Stimulated activated CD4-positive, alpha-beta T cell treated with anti-CD3 and anti-CD28 coated beads, Interleukin-15, amount 100 ng/mL, for 24 hours (primary cell): ENCODE data around the gene FAM78B.

Experiments
- DNase-seq: peaks from one replicate; pipeline ENCODE4 v3.0.0-alpha.2; 2020

FAM78B gene

DNA sequence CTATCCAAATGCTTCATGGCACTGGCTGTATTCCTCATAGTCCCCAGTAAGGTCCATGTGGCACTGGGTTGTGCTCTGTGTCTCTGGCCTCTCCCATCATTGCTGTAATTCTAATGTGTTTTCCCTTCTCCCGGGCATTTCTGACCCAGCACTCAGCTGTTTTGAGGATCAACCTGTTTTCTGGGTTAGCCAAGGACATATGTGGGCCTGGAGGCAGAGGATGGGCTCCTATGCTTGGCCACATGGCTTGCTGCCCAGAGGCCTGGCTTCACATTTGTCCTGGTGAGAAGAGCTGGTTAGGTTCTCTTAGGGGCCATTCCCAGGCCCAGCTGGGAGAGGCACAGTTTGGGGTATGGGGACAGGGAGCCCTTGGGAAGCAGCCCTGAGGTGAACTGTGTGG is 103.1 kb downstream of the FAM78B start:
- DNase-seq: no peak

DNA sequence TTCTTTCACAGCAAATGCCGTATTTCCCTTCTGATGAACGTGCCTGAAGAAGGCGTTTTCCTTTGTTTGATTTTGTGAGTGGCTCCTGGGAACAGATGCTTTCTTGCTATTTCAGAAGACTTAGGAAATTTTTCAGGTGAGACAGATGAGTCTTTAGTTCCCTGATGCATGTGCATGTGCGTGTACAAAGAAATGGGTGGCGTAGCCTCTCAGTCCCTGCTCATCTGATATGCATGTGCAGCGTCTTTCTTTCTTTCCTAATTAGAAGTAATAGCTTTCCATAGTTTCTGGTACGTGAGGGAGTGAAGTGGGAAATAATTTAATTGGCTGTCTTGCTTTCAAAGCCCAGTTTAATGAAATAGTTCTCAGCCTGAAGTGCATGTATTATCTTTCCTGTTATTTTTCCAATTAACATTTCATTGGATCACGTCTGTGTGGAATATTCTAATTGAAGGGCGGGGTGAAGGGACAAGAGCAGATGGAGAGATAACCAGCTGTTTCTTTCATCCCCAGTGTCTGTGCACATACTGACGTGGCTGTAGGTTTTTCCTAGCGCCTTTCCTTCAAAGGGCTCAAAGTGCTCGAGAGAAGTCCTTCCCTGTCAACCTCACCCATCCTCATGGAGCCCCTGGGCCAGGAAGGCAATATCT is 104.3 kb downstream of the FAM78B start:
- DNase-seq: no peak

DNA sequence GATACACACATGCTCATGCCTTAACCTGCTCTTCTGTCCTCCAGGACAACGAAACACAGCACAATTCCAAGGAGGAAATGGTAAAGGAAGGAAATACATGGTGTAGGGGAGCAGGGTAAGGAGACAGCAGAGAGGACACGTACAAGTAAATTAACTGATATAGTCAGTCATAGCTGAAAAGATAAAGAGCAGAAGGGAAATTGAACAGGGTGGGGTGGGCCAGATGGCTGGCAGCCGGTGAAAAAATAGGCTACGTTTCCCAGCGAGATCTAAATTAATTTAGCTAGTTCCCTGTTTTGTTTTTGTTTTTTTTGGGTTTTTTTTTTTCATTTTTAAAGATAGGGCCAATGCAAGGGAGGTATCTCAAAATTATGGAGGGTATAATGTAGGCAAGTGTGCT is 109.2 kb downstream of the FAM78B start:
- no peak for DNase-seq

DNA sequence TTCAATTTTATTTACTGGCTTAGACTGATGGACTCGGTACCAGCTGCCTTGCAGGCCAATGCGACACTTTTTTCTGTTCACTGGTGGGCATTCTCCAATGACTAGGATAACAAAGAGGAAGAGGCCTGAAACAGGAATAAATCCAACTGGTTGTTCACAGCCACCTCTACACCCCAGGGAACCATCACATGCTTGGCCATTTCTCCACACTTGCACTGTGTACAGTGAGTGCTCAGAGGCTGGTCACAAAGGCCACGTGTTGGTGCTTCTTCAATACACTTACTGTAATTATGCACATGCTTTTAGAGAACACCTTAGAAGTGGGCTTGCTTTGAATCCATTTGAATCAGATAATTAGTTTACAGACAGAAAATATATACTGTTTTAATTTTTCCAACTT is 113.4 kb downstream of the FAM78B start:
- no peak for DNase-seq

DNA sequence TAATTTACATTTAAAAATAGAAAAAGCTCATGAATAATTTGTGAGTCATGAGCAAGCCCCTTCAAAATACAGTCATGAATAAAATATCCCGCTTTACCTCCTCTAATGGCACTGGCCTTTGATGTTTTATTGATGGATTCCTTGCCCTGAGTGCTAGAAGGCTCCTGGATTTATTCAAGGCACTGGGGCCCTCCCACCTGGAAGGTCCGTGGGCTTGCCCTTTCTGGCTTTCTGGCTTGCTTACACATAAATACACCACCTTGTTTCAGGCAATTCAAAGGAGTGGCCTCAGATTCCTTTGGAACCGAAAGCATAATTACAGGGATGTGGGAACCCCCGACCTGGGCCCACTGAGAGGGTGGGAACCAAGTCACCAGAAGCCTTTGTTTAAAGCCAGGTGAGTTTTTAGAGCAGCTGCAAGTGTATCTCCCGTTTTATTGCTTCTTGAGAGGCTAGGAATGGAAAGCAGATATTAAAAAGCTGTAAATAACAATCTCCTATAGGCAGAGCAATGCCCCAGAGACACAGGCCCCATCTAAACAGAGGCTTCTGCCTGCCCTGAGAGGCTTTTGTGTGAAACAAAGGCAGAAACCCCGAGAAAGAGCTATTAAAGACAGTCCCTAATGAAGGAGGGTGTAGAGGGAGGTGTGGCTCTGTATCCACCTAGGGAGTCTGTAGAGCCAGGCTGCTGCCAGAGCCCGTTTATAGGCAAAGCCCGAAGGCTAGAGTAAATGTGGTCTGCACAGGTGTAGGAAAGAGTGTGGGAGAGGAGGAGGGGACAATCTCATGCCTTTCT is 126.4 kb downstream of the FAM78B start:
- no peak for DNase-seq

DNA sequence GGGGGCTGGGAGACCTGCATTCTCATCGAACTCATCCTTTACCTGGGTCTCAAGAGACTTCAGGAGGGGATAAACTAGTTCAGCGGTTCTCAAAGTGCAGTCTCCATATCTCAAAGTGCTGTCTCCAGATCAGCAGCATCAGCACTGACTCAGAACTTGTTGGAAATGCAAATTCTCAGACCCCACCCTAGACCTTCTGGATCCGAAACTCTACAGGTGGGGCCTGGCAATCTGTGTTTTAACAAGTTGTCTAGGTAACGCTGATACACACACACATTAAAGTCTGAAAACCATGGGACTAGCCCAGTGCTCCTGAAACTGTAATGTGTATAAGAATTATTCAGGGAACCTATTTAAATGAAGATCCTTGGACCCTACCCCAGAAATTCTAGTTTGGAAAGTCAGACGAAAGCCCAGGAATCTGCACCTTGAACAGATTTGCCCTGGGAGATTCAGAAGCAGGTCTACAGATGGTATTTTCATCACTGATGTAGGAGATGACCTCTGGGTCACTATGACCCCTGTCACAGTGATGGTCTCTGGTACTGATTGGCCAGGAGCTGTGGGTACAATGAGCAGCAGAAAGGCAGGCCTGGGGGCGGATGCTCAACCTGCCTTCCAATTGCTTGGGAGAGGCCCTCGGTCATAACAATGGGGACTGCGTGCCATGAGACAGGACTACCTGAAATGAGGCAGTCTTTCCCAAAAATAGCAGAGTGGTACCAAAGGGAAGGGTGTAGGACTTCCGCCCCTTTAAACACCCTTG is 127.2 kb downstream of the FAM78B start:
- DNase-seq: no peak

DNA sequence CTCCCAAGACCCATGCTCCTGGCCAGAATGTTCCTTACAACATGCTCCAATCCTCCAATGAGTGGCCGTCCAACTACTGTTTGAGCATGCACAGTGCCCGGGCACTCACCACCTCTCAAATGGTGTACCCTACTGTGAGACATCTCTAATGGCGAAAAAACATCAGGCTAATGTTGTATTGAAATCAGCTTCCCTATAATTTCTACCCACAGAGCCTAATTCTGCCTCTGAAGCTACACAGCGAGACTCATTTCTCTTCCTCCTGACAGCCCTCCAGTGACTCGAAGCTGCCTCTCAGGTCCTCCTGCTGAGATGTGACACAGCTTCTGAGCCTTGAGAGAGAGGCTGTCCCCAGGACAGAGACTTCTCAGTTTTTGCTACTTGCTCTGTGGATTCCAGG is 130.7 kb downstream of the FAM78B start:
- DNase-seq: no peak

DNA sequence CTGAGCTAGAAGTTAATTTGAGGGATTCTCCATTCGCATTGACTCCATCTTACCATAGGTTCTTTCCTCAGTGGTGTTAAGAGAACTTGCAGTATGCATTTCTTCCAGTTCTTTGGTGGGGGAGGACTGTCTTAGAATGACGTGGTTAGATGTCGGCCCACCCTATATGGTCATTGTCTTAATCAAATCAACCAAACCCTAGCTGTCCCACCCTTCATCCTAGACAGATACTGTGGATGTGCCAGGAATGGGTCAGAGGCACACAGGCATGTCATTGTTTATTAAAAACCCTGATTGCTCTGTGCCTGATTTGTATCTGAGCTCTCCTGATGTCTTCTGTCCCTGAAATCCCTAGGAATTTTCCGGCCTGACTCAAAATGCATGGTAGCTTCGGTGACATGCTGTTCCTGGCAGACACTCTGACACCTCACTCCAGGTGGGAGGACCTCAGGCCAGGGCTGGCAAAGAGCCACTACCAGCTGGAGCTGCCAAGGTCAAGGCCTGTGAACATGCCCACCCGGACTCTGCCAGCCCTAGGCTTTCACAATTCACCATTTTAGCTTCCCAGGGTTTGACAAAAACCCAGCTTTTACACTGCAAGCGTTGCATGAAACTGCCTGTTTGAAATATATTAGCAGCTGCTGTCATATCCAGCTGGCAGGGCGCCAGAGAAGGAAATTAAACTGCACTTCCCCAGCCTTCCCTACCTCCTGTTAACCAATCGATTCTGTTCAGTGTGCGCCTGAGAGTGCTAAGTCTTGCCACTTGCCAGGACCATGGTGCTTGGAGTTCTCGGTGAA is 134.0 kb downstream of the FAM78B start:
- DNase-seq: no peak

DNA sequence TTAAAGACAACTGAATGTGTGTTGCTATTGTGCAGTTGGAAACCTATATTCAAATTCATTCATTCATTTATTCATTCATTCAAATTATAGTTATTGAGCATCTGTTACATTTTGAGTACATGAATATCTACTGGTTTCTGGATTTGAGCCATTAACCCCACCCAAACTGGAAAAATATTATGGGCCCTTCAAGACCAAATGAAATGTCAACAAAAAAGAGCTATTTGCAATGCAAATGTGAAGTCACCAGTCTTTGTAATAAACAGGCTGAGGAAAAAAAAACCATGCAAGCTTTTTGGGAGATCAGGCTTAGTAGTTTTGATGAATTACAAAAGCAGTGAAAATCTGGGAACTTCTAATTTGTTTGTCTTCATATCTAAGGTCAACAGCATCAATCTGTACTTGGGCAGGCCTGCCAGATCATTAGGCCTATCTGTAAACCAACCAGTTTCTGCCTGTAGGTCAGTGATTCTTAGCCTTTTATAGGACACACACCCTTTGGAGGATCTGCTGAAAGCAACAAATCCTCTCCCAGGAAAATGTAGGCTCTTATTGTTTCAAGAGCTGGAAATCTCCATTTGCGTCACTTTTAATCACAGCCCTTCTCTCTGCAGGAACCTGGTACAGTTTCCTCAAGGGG is 134.7 kb downstream of the FAM78B start:
- no peak for DNase-seq

DNA sequence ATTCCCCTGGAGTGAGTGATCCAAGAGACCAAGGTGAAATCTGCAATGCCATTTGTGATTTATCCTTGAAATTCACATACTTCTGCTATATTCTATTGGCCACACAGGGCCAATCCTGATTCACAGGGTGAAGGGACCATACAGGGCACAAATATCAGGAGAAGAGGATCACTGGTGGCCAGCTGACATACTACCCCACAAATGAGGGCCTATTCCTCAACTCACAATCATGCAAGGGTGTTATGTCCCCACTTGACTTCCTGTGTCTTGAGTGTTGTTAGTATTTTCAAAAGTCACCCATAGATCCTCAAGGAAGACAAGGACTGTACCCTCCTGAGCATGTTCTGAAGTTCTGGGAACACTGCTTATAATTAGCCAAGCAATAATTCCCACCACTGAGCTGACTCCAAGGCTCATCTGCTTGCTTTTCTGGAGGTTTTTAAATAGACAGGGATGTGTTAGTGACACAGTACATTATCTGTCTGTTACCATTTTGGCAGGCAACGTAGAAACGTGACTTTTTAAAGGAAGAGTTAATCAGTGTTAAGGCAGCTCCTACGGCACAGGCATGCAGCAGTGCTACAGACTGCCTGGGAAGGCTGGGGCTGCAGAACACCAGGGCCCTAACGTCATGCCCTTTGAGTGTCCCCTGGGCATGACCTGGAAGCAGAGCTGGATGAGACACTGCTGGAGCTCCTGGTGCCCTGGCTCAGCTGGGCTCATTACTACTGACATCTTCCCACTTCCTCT is 137.4 kb downstream of the FAM78B start:
- no peak for DNase-seq

DNA sequence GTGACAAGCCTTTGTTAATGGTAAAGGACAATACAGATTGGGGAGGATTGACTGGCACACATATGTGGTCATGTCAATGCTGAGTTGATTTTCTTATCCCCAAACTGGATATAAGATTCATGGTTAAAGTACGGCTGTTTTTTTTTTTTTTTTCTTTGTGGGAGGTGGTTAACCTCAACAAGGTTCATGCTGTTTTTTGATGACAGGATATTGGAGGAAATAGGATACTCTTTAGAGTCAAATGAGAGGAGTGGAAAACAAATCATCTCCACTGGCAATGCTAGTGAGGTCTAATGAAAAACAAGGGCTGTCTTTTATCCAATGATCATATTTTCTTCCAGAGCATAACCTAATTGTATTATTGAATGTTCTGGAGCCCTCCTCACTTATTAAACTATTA is 140.2 kb downstream of the FAM78B start:
- no peak for DNase-seq

DNA sequence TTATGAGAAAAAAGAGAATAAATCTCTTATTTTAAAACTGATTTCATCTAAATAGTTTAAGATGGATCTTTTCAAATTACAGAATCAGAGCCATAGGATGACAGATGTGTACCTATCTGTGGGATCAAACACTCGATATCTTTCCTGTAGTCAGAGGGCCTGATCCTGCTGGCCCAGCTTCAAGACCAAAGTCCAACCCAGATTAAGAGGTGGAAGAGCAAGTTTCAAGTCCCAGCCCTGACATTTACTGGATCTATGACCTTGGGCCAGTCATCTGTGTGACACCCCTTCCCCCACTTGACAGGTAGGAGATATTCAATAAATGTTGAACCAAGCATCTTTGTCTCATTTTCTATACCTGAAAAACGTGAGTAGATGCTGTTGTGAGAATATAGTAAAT is 140.7 kb downstream of the FAM78B start:
- no peak for DNase-seq

DNA sequence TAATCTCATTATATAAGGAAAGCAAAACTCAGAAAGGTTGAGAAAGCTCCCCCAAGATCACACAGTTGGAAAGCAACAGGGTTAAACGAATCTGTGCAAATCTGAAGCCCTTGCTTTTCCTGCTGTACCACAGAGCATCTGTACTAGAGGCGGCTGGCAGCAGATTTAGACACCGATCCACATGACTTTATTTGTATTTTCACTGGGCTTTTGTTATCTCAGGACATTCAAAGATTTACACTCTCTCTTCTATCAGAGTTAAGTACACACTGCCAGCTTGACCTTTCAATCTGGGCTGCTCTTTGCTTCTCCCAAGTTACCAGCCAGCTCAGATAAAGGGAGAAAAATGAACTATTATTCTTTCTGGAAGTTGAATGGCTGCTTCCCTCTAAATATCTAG is 146.6 kb downstream of the FAM78B start:
- DNase-seq: no peak
